HCT116 (cell line): ENCODE data around the gene NCDN. TPM values are rescaled to one million over a fixed set of nuclear protein-coding genes. Genes with fewer than 3 reads are reported as not detected.

Experiments
- ATAC-seq: fragments of 200-7000 bp; cut with Tn5 transposase; 2 replicates; pipeline ENCODE4 v1.9.1; 2020; ENCODE audit warnings: mild to moderate bottlenecking, moderate library complexity
- BruUV-seq: library from RNA; stranded (reverse); fragments of 400-500 nt; replicated peaks from 2 replicates; lab custom pipeline; 2021; lab: Mats Ljungman, UMichigan
- CTCF ChIA-PET: fragments of 300-600 bp; sonication (Branson Sonifier 250); formaldehyde crosslinking; loops from one replicate; lab custom pipeline; 2021; ENCODE audit warnings: antibody characterized with exemption; lab: Charles Lee
- POLR2A ChIA-PET: fragments of 300-600, 350-600 bp; sonication (Branson Sonifier 250); formaldehyde crosslinking; loops from one replicate; lab custom pipeline; 2021; ENCODE audit warnings: antibody characterized with exemption; lab: Charles Lee
- RAD21 ChIA-PET, 2 experiments: fragments of 300-600 bp; sonication (Branson Sonifier 250); formaldehyde crosslinking; loops; one replicate each; lab custom pipeline; 2023; ENCODE audit warnings: low total read pairs in 2 of 2; ENCODE audit not compliant: uncharacterized antibody in 2 of 2, unreplicated experiment in 2 of 2, low non-redundant PET in 1 of 2; lab: Charles Lee
- DNase-seq: peaks from one replicate; pipeline ENCODE4 v3.0.0-alpha.2; 2010; ENCODE audit warnings: low read depth, low spot score
- H2AFZ ChIP-seq: fragments of 200-600 bp; shearing (Covaris generic), sonication (generic); 2 replicates; pipeline ENCODE4 v1.6.1; 2017; ENCODE audit warnings: low read depth, mixed run types, mixed read lengths, antibody characterized with exemption, low read length; ENCODE audit not compliant: poor library complexity, severe bottlenecking
- H3K27ac ChIP-seq: 2 replicates; pipeline ENCODE4 v1.5.1; 2012; ENCODE audit warnings: low read depth, low read length
- H3K27me3 ChIP-seq: fragments of 200-600 bp; sonication (generic); 2 replicates; pipeline ENCODE4 v1.6.1; 2016; ENCODE audit warnings: mixed run types, low read length, mixed read lengths; ENCODE audit not compliant: insufficient read depth
- H3K36me3 ChIP-seq, 2 experiments: fragments of 200-500 bp in 1 of 2; fragments of 200-600 bp in 1 of 2; sonication (Bioruptor generic) in 1 of 2; sonication (generic) in 1 of 2; 2 replicates each; pipeline versions ENCODE4 v1.5.1 to v1.6.1; 2014 to 2016; ENCODE audit warnings: low read length in 2 of 2, inconsistent platforms in 1 of 2, mixed read lengths in 1 of 2, mixed run types in 1 of 2; ENCODE audit not compliant: insufficient read depth in 2 of 2, control insufficient read depth in 1 of 2
- H3K4me1 ChIP-seq, 2 experiments: fragments of 200-600 bp in 1 of 2; sonication (generic) in 1 of 2; 2 replicates each; pipeline versions ENCODE4 v1.5.1 to v1.6.1; 2012 to 2017; ENCODE audit warnings: low read length in 2 of 2, inconsistent platforms in 1 of 2, mild to moderate bottlenecking in 1 of 2, mixed read lengths in 1 of 2, mixed run types in 1 of 2, moderate library complexity in 1 of 2; ENCODE audit not compliant: insufficient read depth in 2 of 2, control insufficient read depth in 1 of 2
- H3K4me2 ChIP-seq: fragments of 200-600 bp; sonication (generic); 2 replicates; pipeline ENCODE4 v1.6.1; 2017; ENCODE audit warnings: mixed run types, low read length, mixed read lengths
- H3K4me3 ChIP-seq, 2 experiments: fragments of 200-600 bp in 1 of 2; sonication (generic) in 1 of 2; replicated peaks in 1 of 2; 2 replicates each; pipeline ENCODE4 v1.5.1; 2011 to 2016; ENCODE audit warnings: low read length in 2 of 2, control low read depth in 1 of 2, low read depth in 1 of 2, mild to moderate bottlenecking in 1 of 2, mixed read lengths in 1 of 2, mixed run types in 1 of 2
- H3K79me2 ChIP-seq: fragments of 200-600 bp; sonication (generic); 2 replicates; pipeline ENCODE4 v1.6.1; 2017; ENCODE audit warnings: mild to moderate bottlenecking, mixed run types, low read length, moderate library complexity, mixed read lengths; ENCODE audit not compliant: insufficient read depth
- H3K9ac ChIP-seq: fragments of 200-600 bp; sonication (generic); 2 replicates; pipeline ENCODE4 v1.6.1; 2016; ENCODE audit warnings: low read length, mixed read lengths
- H3K9me2 ChIP-seq: fragments of 200-600 bp; sonication (generic), shearing (Covaris generic); 2 replicates; pipeline ENCODE4 v1.6.1; 2017; ENCODE audit warnings: mixed run types, mild to moderate bottlenecking, moderate library complexity; ENCODE audit not compliant: insufficient read depth
- H3K9me3 ChIP-seq, 2 experiments: fragments of 200-500 bp in 1 of 2; fragments of 200-600 bp in 1 of 2; sonication (Bioruptor generic) in 1 of 2; sonication (generic) in 1 of 2; 2 replicates each; pipeline ENCODE4 v1.6.1; 2014 to 2017; ENCODE audit warnings: low read length in 2 of 2, mixed read lengths in 2 of 2, inconsistent platforms in 1 of 2, low read depth in 1 of 2, mild to moderate bottlenecking in 1 of 2, mixed run types in 1 of 2, moderate library complexity in 1 of 2; ENCODE audit not compliant: control insufficient read depth in 1 of 2, insufficient read depth in 1 of 2
- H4K20me1 ChIP-seq: fragments of 200-600 bp; sonication (generic), shearing (Covaris generic); 2 replicates; pipeline ENCODE4 v1.6.1; 2017; ENCODE audit warnings: mixed run types, mild to moderate bottlenecking, moderate library complexity; ENCODE audit not compliant: insufficient read depth
- CBX3 ChIP-seq: IDR thresholded peaks from 2 replicates; pipeline ENCODE4 v1.6.1; 2012; ENCODE audit warnings: low read depth
- JUND ChIP-seq: IDR thresholded peaks from 2 replicates; pipeline ENCODE4 v1.6.1; 2012
- POLR2AphosphoS5 ChIP-seq: IDR thresholded peaks from 2 replicates; pipeline ENCODE4 v1.6.1; 2011; ENCODE audit warnings: mild to moderate bottlenecking, low read depth, low read length, moderate library complexity
- REST ChIP-seq: IDR thresholded peaks from 2 replicates; pipeline ENCODE4 v1.6.1; 2012; ENCODE audit warnings: low read depth
- SIN3A ChIP-seq: IDR thresholded peaks from 2 replicates; pipeline ENCODE4 v1.6.1; 2012; ENCODE audit warnings: low read depth
- TCF7L2 ChIP-seq: IDR thresholded peaks from 2 replicates; pipeline ENCODE4 v1.7.0; 2011; ENCODE audit warnings: borderline replicate concordance, inconsistent platforms; ENCODE audit not compliant: insufficient read depth, insufficient read length; ENCODE audit errors: extremely low read depth
- YY1 ChIP-seq: IDR thresholded peaks from 2 replicates; pipeline ENCODE4 v1.6.1; 2011; ENCODE audit warnings: low read length, low read depth, moderate library complexity, mild to moderate bottlenecking; ENCODE audit not compliant: insufficient replicate concordance; ENCODE audit errors: extremely low read depth
- ZFX ChIP-seq: fragments of 450-650 bp; IDR thresholded peaks from 2 replicates; pipeline ENCODE4 v1.6.1; 2017
- intact Hi-C: fragments of 100-400 bp; cut with micrococcal nuclease; formaldehyde crosslinking; loops from 2 replicates; pipeline ENCODE4 v1.10.0; 2022
- total RNA-seq: library from RNA; stranded (reverse); gene quantifications from one replicate; pipeline ENCODE4 v1.2.1, GENCODE V29; 2021; ENCODE audit not compliant: unreplicated experiment
- TF ChIP-seq, protein P1 (sequence below): IDR thresholded peaks from 2 replicates; pipeline ENCODE4 v1.6.1; 2012

NCDN gene
- total RNA-seq, 1 experiment from 2014 or later = 24.5 TPM

GRCh38 chr1:35572296-35572695 is 14.7 kb downstream of the NCDN start:
- DNase-seq = no peak
- no peaks in the 10 kb centered on the region for H3K27me3 ChIP-seq
- CTCF ChIA-PET = interaction anchor here (1.1 to 2.1 kb wide), 5 partner anchors 7 to 143 kb away, joined by 3 to 11 read pairs (median 5); no protein-coding TSS in a partner anchor
- RAD21 ChIA-PET = no interaction called here
- H3K36me3 ChIP-seq = no peaks in the 10 kb centered on the region
- no peaks in the 10 kb centered on the region for H3K9me2 ChIP-seq
- no TSS peak for BruUV-seq
- H4K20me1 ChIP-seq = no peaks in the 10 kb centered on the region
- H3K9me3 ChIP-seq = no peaks in the 10 kb centered on the region
- no peak overlapping the region for H3K27ac ChIP-seq
- intact Hi-C loops = loop anchor here (5.0 kb wide), 1 partner anchor 70 kb away; the partner anchor contains the start of gene PSMB2
- peaks cover 20 to 39% of the 10 kb centered on the region in 2 experiments; a peak in 3 of 4 replicates for H3K4me1 ChIP-seq
- no peak overlapping the region for H3K4me3 ChIP-seq
- H3K9ac ChIP-seq = no peak overlapping the region
- POLR2A ChIA-PET = interaction anchor here (1.1 to 1.5 kb wide), 5 partner anchors 15 to 197 kb away, joined by 3 to 7 read pairs (median 6); partner anchors contain the start of genes C1orf216, CLSPN, KIAA0319L and NCDN
- peak overlapping the region; percentile 93; the same call in 1 of the 2 replicates for H3K4me2 ChIP-seq
- H2AFZ ChIP-seq = no peak overlapping the region
- TF ChIP-seq YY1 = no peak
- TF ChIP-seq CBX3 = no peak
- no peaks in the 10 kb centered on the region for H3K79me2 ChIP-seq
- ATAC-seq = no peak

- ATAC-seq (peak; percentile 76), DNase-seq (peak; percentile 38)
- peak within 1 kb of the TSS; percentile 67; the same call in 1 of the 2 replicates for H3K27ac ChIP-seq
- peak within 1 kb of the TSS; percentile 70 to 89 for H3K4me3 ChIP-seq
- H3K4me1 ChIP-seq = peaks cover 20 to 39% of the 10 kb centered on the region in 2 experiments; a peak in 3 of 4 replicates
- peak within 1 kb of the TSS; percentile 24 for H2AFZ ChIP-seq
- no peaks in the 10 kb centered on the region for H3K9me3 ChIP-seq
- H3K9ac ChIP-seq = peak within 1 kb of the TSS; percentile 78
- RAD21 ChIA-PET = no interaction called here
- POLR2A ChIA-PET = interaction anchor here (0.6 to 1.5 kb wide), 10 partner anchors 9 to 196 kb away, joined by 3 to 7 read pairs (median 4); partner anchors contain the start of genes C1orf216, CLSPN, KIAA0319L and NCDN
- CTCF ChIA-PET = interaction anchor here (1.0 to 2.1 kb wide), 7 partner anchors 9 to 721 kb away, joined by 3 to 11 read pairs (median 4); no protein-coding TSS in a partner anchor
- H3K36me3 ChIP-seq = no peaks in the 10 kb centered on the region
- BruUV-seq = no TSS peak
- TF ChIP-seq TCF7L2 = no peak
- peak; percentile 87 for TF ChIP-seq POLR2AphosphoS5
- TF ChIP-seq YY1 = peak; percentile 57
- 0 out of 2 replicates have a peak, but pooled peaks have one; percentile 67 for TF ChIP-seq ZFX
- TF ChIP-seq SIN3A = peak; percentile 60
- no peak for TF ChIP-seq REST
- TF ChIP-seq, protein P1, sequence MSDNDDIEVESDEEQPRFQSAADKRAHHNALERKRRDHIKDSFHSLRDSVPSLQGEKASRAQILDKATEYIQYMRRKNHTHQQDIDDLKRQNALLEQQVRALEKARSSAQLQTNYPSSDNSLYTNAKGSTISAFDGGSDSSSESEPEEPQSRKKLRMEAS = peak; percentile 74
- TF ChIP-seq JUND = no peak
- H3K4me2 ChIP-seq = peak within 1 kb of the TSS; percentile 93
- no peaks in the 10 kb centered on the region for H4K20me1 ChIP-seq
- H3K27me3 ChIP-seq = no peaks in the 10 kb centered on the region
- intact Hi-C loops = loop anchor here (5.0 kb wide), 1 partner anchor 69 kb away; the partner anchor contains the start of gene PSMB2
- H3K9me2 ChIP-seq = no peaks in the 10 kb centered on the region
- H3K79me2 ChIP-seq = no peaks in the 10 kb centered on the region
These were observed 15.9 kb downstream of the NCDN start, which contains the start of gene TFAP2E for GRCh38 chr1:35573198-35574124. TSS of gene TFAP2E (plus strand) at chr1:35573314. CDS start at chr1:35573578, 264 bp downstream.
